CD14-positive monocyte (primary cell): ENCODE measurements around the gene TAC4. TPM values are rescaled to one million over a fixed set of nuclear protein-coding genes. Genes with fewer than 3 reads are reported as not detected.
A peak's percentile ranks its signal among the peaks of the same experiment; 100 is the strongest.

Source experiments
- DNase-seq, 3 donors: peaks; one replicate each; pipeline ENCODE4 v3.0.0-alpha.2; 2011 to 2022
- H2AFZ ChIP-seq: 2 replicates; pipeline ENCODE4 v1.6.0; 2012; ENCODE audit warnings: mild to moderate bottlenecking, low read depth, low read length, inconsistent platforms; ENCODE audit not compliant: insufficient read depth, poor library complexity, severe bottlenecking
- H3K27ac ChIP-seq, 2 donors: 1 replicate in 1 of 2; 2 replicates in 1 of 2; pipeline ENCODE4 v1.5.1; 2012 to 2013; ENCODE audit warnings: low read length in 2 of 2, control low read depth in 1 of 2, inconsistent platforms in 1 of 2, low read depth in 1 of 2, mild to moderate bottlenecking in 1 of 2
- H3K27me3 ChIP-seq, 2 donors: one replicate each; pipeline versions ENCODE4 v1.6.0 to v1.6.1; 2011 to 2013; ENCODE audit warnings: low read length in 2 of 2; ENCODE audit not compliant: control insufficient read depth in 2 of 2, insufficient read depth in 2 of 2
- H3K36me3 ChIP-seq, 2 donors: replicated peaks in 1 of 2; 1 replicate in 1 of 2; 2 replicates in 1 of 2; pipeline versions ENCODE4 v1.5.1 to v1.6.1; 2012 to 2013; ENCODE audit warnings: low read length in 2 of 2, control low read depth in 1 of 2, inconsistent platforms in 1 of 2, mild to moderate bottlenecking in 1 of 2; ENCODE audit not compliant: insufficient read depth in 2 of 2, control insufficient read depth in 1 of 2
- H3K4me1 ChIP-seq, 2 donors: 1 replicate in 1 of 2; 2 replicates in 1 of 2; pipeline versions ENCODE4 v1.5.1 to v1.6.1; 2012 to 2013; ENCODE audit warnings: low read length in 2 of 2, control low read depth in 1 of 2, inconsistent platforms in 1 of 2, mild to moderate bottlenecking in 1 of 2, moderate library complexity in 1 of 2; ENCODE audit not compliant: insufficient read depth in 2 of 2, control insufficient read depth in 1 of 2
- H3K4me2 ChIP-seq: replicated peaks from 2 replicates; pipeline ENCODE3; 2012; ENCODE audit warnings: low read length, moderate library complexity, mild to moderate bottlenecking; ENCODE audit not compliant: poor library complexity, severe bottlenecking; ENCODE audit errors: extremely low read depth
- H3K4me3 ChIP-seq, 3 experiments: fragments of 200-600 bp in 1 of 3; sonication (generic) in 1 of 3; replicated peaks in 1 of 3; 1 replicate in 2 of 3; 2 replicates in 1 of 3; pipeline ENCODE4 v1.5.1; 2011 to 2013; ENCODE audit warnings: low read length in 3 of 3, mild to moderate bottlenecking in 3 of 3, control low read depth in 2 of 3, low read depth in 2 of 3, inconsistent platforms in 1 of 3, moderate library complexity in 1 of 3
- H3K79me2 ChIP-seq: 2 replicates; pipeline ENCODE4 v1.6.0; 2012; ENCODE audit warnings: mild to moderate bottlenecking, control low read depth, inconsistent platforms, low read length, moderate library complexity; ENCODE audit not compliant: insufficient read depth
- H3K9ac ChIP-seq: 2 replicates; pipeline ENCODE4 v1.6.0; 2017; ENCODE audit warnings: low read length, mild to moderate bottlenecking; ENCODE audit not compliant: insufficient read depth, poor library complexity, severe bottlenecking
- H3K9me3 ChIP-seq, 2 donors: replicated peaks in 1 of 2; 1 replicate in 1 of 2; 2 replicates in 1 of 2; pipeline versions ENCODE4 v1.5.1 to v1.6.1; 2012 to 2013; ENCODE audit warnings: low read length in 2 of 2, control low read depth in 1 of 2; ENCODE audit not compliant: control insufficient read depth in 1 of 2, insufficient read depth in 1 of 2
- H4K20me1 ChIP-seq: 2 replicates; pipeline ENCODE4 v1.6.0; 2012; ENCODE audit warnings: mild to moderate bottlenecking, low read length, control low read depth, moderate library complexity; ENCODE audit not compliant: insufficient read depth
- H3K27ac Mint-ChIP-seq, 7 donors: one replicate each; pipeline ENCODE4 v1.8.0; 2020; ENCODE audit warnings: mild to moderate bottlenecking in 7 of 7, mixed read lengths in 7 of 7, moderate library complexity in 6 of 7, inconsistent platforms in 2 of 7
- H3K27me3 Mint-ChIP-seq, 3 donors: one replicate each; pipeline ENCODE4 v1.8.0; 2021 to 2022; ENCODE audit warnings: low read depth in 3 of 3, mild to moderate bottlenecking in 3 of 3, mixed read lengths in 3 of 3, moderate library complexity in 3 of 3, inconsistent platforms in 1 of 3
- H3K36me3 Mint-ChIP-seq, 2 donors: one replicate each; pipeline ENCODE4 v1.8.0; 2020; ENCODE audit warnings: mixed read lengths in 2 of 2, inconsistent platforms in 1 of 2, mild to moderate bottlenecking in 1 of 2
- H3K4me1 Mint-ChIP-seq: one replicate; pipeline ENCODE4 v1.8.0; 2020; ENCODE audit warnings: mild to moderate bottlenecking, mixed read lengths
- H3K4me3 Mint-ChIP-seq, 2 donors: one replicate each; pipeline ENCODE4 v1.8.0; 2020; ENCODE audit warnings: mild to moderate bottlenecking in 2 of 2, mixed read lengths in 2 of 2, moderate library complexity in 1 of 2
- H3K9me3 Mint-ChIP-seq, 7 donors: one replicate each; pipeline ENCODE4 v1.8.0; 2020 to 2022; ENCODE audit warnings: mixed read lengths in 7 of 7, mild to moderate bottlenecking in 6 of 7, moderate library complexity in 6 of 7, inconsistent platforms in 2 of 7
- WGBS: methylation state at CpG from one replicate; pipeline ENCODE4 v1.1.5; 2013; ENCODE audit warnings: missing lambda C conversion rate; ENCODE audit not compliant: insufficient coverage; 5-methylcytosine and 5-hydroxymethylcytosine counted together
- intact Hi-C, 2 donors: fragments of 100-400 bp; cut with micrococcal nuclease; formaldehyde crosslinking; loops; one replicate each; pipeline versions ENCODE4 v1.15.0 to v1.15.1; 2023
- polyA minus RNA-seq: library from RNA; depleted of rRNA, polyadenylated mRNA; stranded (reverse); fragments of >200 nt; gene quantifications from 2 replicates; pipeline ENCODE4 v1.2.3, GENCODE V29; 2012
- polyA plus RNA-seq, 3 donors: library from polyadenylated mRNA; depleted of rRNA in 1 of 3; unstranded in 2 of 3; stranded (reverse) in 1 of 3; fragments of 300-500 nt in 2 of 3; fragments of >200 nt in 1 of 3; fragmentation: Illumina TruSeq in 2 of 3; gene quantifications; 1 replicate in 2 of 3; 2 replicates in 1 of 3; pipeline ENCODE4 v1.2.3, GENCODE V29; 2012 to 2021
- total RNA-seq, 12 experiments: library from RNA in 1 of 12; stranded (reverse) in 1 of 12; fragments of 120-200 nt in 1 of 12; gene quantifications; one replicate each; pipeline ENCODE4 v1.2.4 and lab custom pipeline; 2013 to 2026; ENCODE audit warnings: mixed read lengths in 6 of 12, inconsistent platforms in 1 of 12
- TF ChIP-seq, protein P1 (sequence below): fragments of 200-600 bp; IDR thresholded peaks from one replicate; pipeline ENCODE4 v1.8.0; 2022; ENCODE audit warnings: antibody characterized with exemption, mild to moderate bottlenecking

TAC4 gene, protein sequence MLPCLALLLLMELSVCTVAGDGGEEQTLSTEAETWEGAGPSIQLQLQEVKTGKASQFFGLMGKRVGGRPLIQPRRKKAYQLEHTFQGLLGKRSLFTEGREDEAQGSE
- not detected for total RNA-seq (2013)
- not detected for polyA plus RNA-seq
- polyA minus RNA-seq = not detected in 2 replicates
- total RNA-seq (lab: John Stamatoyannopoulos, UW) = 0 to 0.30 (median 0) reads per million in 11 experiments

DNA sequence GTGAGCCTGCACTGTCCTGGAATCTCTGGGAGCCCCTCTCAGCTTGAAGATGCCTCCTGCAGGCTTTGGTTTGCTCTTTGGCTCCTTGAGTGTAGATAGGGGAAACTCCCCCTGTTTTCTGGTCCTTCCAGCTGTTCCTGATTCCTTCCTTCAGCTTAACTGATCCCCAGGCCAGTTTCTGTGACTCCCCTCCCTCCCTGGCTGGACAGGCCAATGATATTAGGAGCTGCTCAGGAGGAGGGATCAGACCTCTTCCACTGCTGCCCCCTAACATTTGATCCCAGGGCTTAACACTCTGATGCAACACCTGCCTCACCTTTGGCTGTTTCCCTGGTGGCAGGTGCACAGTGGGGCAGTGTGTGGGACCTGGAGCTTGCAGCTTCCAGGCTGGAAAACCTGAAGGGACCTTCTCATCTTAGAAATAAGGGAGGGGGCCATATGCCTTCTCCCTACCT lies at the start of gene TAC4:
Gene TAC4 (minus strand): TSS at position 51 of the 455 bp plus-strand sequence. CDS start 52 bp downstream, outside the sequence.
- Histone ChIP-seq H3K79me2 (no peaks in the 10 kb centered on the region), H3K27ac (no peak within 1 kb of the TSS), H3K9ac (no peak within 1 kb of the TSS), H3K9me3 (no peaks in the 10 kb centered on the region), H3K27me3 (peaks cover 0 to 3% of the 10 kb centered on the region in 2 donors), H3K4me3 (no peak within 1 kb of the TSS), H2AFZ (no peak within 1 kb of the TSS), H4K20me1 (no peaks in the 10 kb centered on the region), H3K36me3 (peaks cover 8 to 21% of the 10 kb centered on the region in 2 donors), H3K4me2 (no peak within 1 kb of the TSS), H3K4me1 (peaks cover 34 to 38% of the 10 kb centered on the region in 2 donors)
- H3K4me3 Mint-ChIP-seq = peak within 1 kb of the TSS in 1 of 2 donors; percentile 24
- DNase-seq = no peak
- peaks cover 42% of the 10 kb centered on the region for H3K4me1 Mint-ChIP-seq
- H3K27ac Mint-ChIP-seq = peak within 1 kb of the TSS in 1 of 7 donors; percentile 58
- intact Hi-C loops = no loop called here
- peaks cover 14 to 23% (median 15%) of the 10 kb centered on the region in 3 donors for H3K27me3 Mint-ChIP-seq
- peaks cover 24 to 27% of the 10 kb centered on the region in 2 donors for H3K36me3 Mint-ChIP-seq
- H3K9me3 Mint-ChIP-seq = peaks cover 0 to 2% (median 0%) of the 10 kb centered on the region in 7 donors
- TF ChIP-seq, protein P1, sequence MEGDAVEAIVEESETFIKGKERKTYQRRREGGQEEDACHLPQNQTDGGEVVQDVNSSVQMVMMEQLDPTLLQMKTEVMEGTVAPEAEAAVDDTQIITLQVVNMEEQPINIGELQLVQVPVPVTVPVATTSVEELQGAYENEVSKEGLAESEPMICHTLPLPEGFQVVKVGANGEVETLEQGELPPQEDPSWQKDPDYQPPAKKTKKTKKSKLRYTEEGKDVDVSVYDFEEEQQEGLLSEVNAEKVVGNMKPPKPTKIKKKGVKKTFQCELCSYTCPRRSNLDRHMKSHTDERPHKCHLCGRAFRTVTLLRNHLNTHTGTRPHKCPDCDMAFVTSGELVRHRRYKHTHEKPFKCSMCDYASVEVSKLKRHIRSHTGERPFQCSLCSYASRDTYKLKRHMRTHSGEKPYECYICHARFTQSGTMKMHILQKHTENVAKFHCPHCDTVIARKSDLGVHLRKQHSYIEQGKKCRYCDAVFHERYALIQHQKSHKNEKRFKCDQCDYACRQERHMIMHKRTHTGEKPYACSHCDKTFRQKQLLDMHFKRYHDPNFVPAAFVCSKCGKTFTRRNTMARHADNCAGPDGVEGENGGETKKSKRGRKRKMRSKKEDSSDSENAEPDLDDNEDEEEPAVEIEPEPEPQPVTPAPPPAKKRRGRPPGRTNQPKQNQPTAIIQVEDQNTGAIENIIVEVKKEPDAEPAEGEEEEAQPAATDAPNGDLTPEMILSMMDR = no peak

DNA sequence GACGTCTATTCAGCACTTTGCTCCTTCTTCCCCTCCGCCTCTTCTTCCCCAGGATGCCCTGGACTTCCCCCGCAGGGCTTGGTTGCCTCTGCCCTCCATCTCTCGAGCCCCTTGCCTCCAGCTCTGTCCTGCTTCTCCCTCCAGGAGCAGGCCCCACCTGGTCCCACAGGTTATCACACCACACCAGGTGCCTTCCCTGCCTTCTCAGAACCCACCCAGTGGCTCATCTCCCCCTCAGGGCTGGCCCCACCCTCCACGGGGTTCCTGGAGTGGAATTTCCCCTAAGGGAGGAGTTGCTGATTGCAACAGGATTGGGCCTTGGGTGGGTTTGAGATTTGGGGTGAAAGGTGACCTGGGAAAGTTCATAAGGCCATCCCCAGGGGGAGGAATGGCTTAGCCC lies 49.0 kb upstream of the TAC4 start:
- H3K9ac ChIP-seq = no peak overlapping the region
- peaks cover 18 to 69% of the 10 kb centered on the region in 2 donors for H3K27me3 ChIP-seq
- H3K4me1 ChIP-seq = no peaks in the 10 kb centered on the region
- no peaks in the 10 kb centered on the region for H3K79me2 ChIP-seq
- no peak overlapping the region for H2AFZ ChIP-seq
- peaks cover 45 to 84% (median 61%) of the 10 kb centered on the region in 3 donors for H3K27me3 Mint-ChIP-seq
- H3K9me3 Mint-ChIP-seq = peaks cover 0 to 5% (median 0%) of the 10 kb centered on the region in 7 donors
- TF ChIP-seq, protein P1 = no peak
- no peaks in the 10 kb centered on the region for H3K4me1 Mint-ChIP-seq
- no peak overlapping the region for H3K4me2 ChIP-seq
- no peaks in the 10 kb centered on the region for H3K9me3 ChIP-seq
- H3K4me3 Mint-ChIP-seq = no peak overlapping the region
- H3K27ac ChIP-seq = no peak overlapping the region
- H3K27ac Mint-ChIP-seq = no peak overlapping the region
- DNase-seq = no peak
- no peaks in the 10 kb centered on the region for H3K36me3 ChIP-seq
- no peaks in the 10 kb centered on the region for H4K20me1 ChIP-seq
- intact Hi-C loops = no loop called here
- 94% methylated on average over 3 of the region's 5 CpGs for WGBS
- no peak overlapping the region for H3K4me3 ChIP-seq
- H3K36me3 Mint-ChIP-seq = no peaks in the 10 kb centered on the region
